GM23338 (cell line): ENCODE measurements around the gene LDLR. TPM values are rescaled to one million over a fixed set of nuclear protein-coding genes. Genes with fewer than 3 reads are reported as not detected.

ENCODE experiments used
- ATAC-seq: fragments of 200-7000 bp; cut with Tn5 transposase; 3 replicates; pipeline ENCODE4 v1.9.1; 2020
- DNase-seq: peaks from one replicate; pipeline ENCODE4 v3.0.0-alpha.2; 2015; ENCODE audit warnings: low spot score
- H2AFZ ChIP-seq: fragments of 200-600 bp; sonication (generic); 2 replicates; pipeline ENCODE4 v1.8.0; 2016; ENCODE audit warnings: antibody characterized with exemption, mild to moderate bottlenecking, moderate library complexity
- H3F3A ChIP-seq: fragments of 200-600 bp; sonication (generic); replicated peaks from 2 replicates; pipeline ENCODE4 v1.8.0; 2017; ENCODE audit warnings: antibody characterized with exemption, mixed run types, low read depth
- H3K27ac ChIP-seq: fragments of 200-600 bp; sonication (generic); 2 replicates; pipeline ENCODE4 v1.6.1; 2016; ENCODE audit warnings: low read depth
- H3K27me3 ChIP-seq: fragments of 200-600 bp; sonication (generic); 2 replicates; pipeline ENCODE4 v1.8.0; 2016; ENCODE audit warnings: mild to moderate bottlenecking, mixed run types, moderate library complexity; ENCODE audit not compliant: insufficient read depth
- H3K36me3 ChIP-seq: fragments of 200-600 bp; sonication (generic); 2 replicates; pipeline ENCODE4 v1.8.0; 2016; ENCODE audit warnings: mild to moderate bottlenecking; ENCODE audit not compliant: insufficient read depth
- H3K4me1 ChIP-seq: fragments of 200-600 bp; sonication (generic); 2 replicates; pipeline ENCODE4 v1.8.0; 2016; ENCODE audit warnings: mild to moderate bottlenecking, moderate library complexity; ENCODE audit not compliant: insufficient read depth
- H3K4me2 ChIP-seq: fragments of 200-600 bp; sonication (generic); 2 replicates; pipeline ENCODE4 v1.7.1; 2017; ENCODE audit warnings: mixed run types
- H3K4me3 ChIP-seq: fragments of 200-600 bp; sonication (generic); 2 replicates; pipeline ENCODE4 v1.6.1; 2016; ENCODE audit warnings: mixed run types
- H3K79me2 ChIP-seq: fragments of 200-600 bp; sonication (generic); replicated peaks from 2 replicates; pipeline ENCODE4 v1.8.0; 2017; ENCODE audit warnings: mild to moderate bottlenecking; ENCODE audit not compliant: insufficient read depth
- H3K9me2 ChIP-seq: fragments of 200-600 bp; sonication (generic); 2 replicates; pipeline ENCODE4 v1.8.0; 2017; ENCODE audit not compliant: insufficient read depth
- H4K20me1 ChIP-seq: fragments of 200-600 bp; sonication (generic); replicated peaks from 2 replicates; pipeline ENCODE4 v1.8.0; 2017; ENCODE audit warnings: mild to moderate bottlenecking; ENCODE audit not compliant: insufficient read depth
- H3K27ac Mint-ChIP-seq: 2 replicates; pipeline ENCODE4 v1.8.0; 2020; ENCODE audit warnings: inconsistent platforms, mild to moderate bottlenecking, moderate library complexity, mixed read lengths
- H3K27me3 Mint-ChIP-seq: 3 replicates; pipeline ENCODE4 v1.8.0; 2022; ENCODE audit warnings: low read depth, mild to moderate bottlenecking, moderate library complexity, mixed read lengths, inconsistent platforms; ENCODE audit not compliant: insufficient read depth, poor library complexity
- H3K36me3 Mint-ChIP-seq: 3 replicates; pipeline ENCODE4 v1.8.0; 2021; ENCODE audit warnings: low read depth, mild to moderate bottlenecking, inconsistent platforms, moderate library complexity, mixed read lengths
- H3K4me1 Mint-ChIP-seq: 3 replicates; pipeline ENCODE4 v1.8.0; 2020; ENCODE audit warnings: mild to moderate bottlenecking, inconsistent platforms, mixed read lengths
- H3K4me3 Mint-ChIP-seq: 3 replicates; pipeline ENCODE4 v1.8.0; 2021; ENCODE audit warnings: moderate library complexity, mild to moderate bottlenecking, inconsistent platforms, mixed read lengths
- H3K9me3 Mint-ChIP-seq: 3 replicates; pipeline ENCODE4 v1.8.0; 2020; ENCODE audit warnings: moderate library complexity, mild to moderate bottlenecking, inconsistent platforms, mixed read lengths
- CTCF ChIP-seq, 2 experiments: fragments of 200-600 bp in 1 of 2; sonication (generic) in 1 of 2; conservative IDR thresholded peaks; 2 replicates each; pipeline versions ENCODE4 v1.5.1 to v1.6.1; 2016 to 2017; ENCODE audit warnings: antibody characterized with exemption in 2 of 2, low read depth in 2 of 2, mild to moderate bottlenecking in 2 of 2, moderate library complexity in 1 of 2
- ETS1 ChIP-seq: IDR thresholded peaks from 2 replicates; pipeline ENCODE4 v1.6.1; 2016; ENCODE audit warnings: antibody characterized with exemption
- EZH2 ChIP-seq: fragments of 200-600 bp; sonication (generic); IDR thresholded peaks from one replicate; pipeline ENCODE4 v1.8.0; 2017; ENCODE audit warnings: antibody characterized with exemption, mild to moderate bottlenecking, low read depth; ENCODE audit not compliant: unreplicated experiment
- JUNB ChIP-seq: IDR thresholded peaks from one replicate; pipeline ENCODE4 v1.6.1; 2016; ENCODE audit warnings: antibody characterized with exemption; ENCODE audit not compliant: unreplicated experiment
- NANOG ChIP-seq: IDR thresholded peaks from 2 replicates; pipeline ENCODE4 v1.6.1; 2016; ENCODE audit warnings: antibody characterized with exemption, borderline replicate concordance
- POLR2AphosphoS5 ChIP-seq: IDR thresholded peaks from 2 replicates; pipeline ENCODE4 v1.6.1; 2016; ENCODE audit warnings: antibody characterized with exemption, low read depth
- REST ChIP-seq: IDR thresholded peaks from one replicate; pipeline ENCODE4 v1.6.1; 2018; ENCODE audit warnings: antibody characterized with exemption; ENCODE audit not compliant: unreplicated experiment
- STAT1 ChIP-seq: IDR thresholded peaks from one replicate; pipeline ENCODE4 v1.6.1; 2016; ENCODE audit warnings: antibody characterized with exemption; ENCODE audit not compliant: unreplicated experiment
- ZNF331 ChIP-seq: fragments of 250-450 bp; sonication (Bioruptor Pico); IDR thresholded peaks from 2 replicates; pipeline ENCODE4 v1.5.0; 2020; ENCODE audit warnings: low read depth, mild to moderate bottlenecking, moderate library complexity
- polyA plus RNA-seq: library from polyadenylated mRNA; unstranded; fragments of >200 nt; fragmentation: Nextera tagmentation; extraction: Ambion mirVana; gene quantifications from 2 replicates; pipeline ENCODE4 v1.2.1, GENCODE V29; 2016
- total RNA-seq: library from RNA; depleted of rRNA; stranded (reverse); fragments of >200 nt; shearing (Covaris generic); gene quantifications from 2 replicates; pipeline ENCODE4 v1.2.3, GENCODE V29; 2014

Gene LDLR
- total and polyA plus RNA-seq, 2 experiments from 2014 or later: 57.6 to 180 TPM

- no peak for TF ChIP-seq EZH2
- no peak for TF ChIP-seq ZNF331
- TF ChIP-seq CTCF (conservative IDR thresholded peaks at IDR 0.05; ENCODE audit: low read depth in 2 of 2): no peak
- no peak for TF ChIP-seq ETS1
- TF ChIP-seq POLR2AphosphoS5: no peak
These were observed 80.8 kb downstream of the LDLR start (continued) for GRCh38 chr19:11169896-11170678.

- H3K27me3 ChIP-seq: no peaks in the 10 kb centered on the region
- Mint-ChIP-seq H3K36me3 (peaks cover 45% of the 10 kb centered on the region), H3K4me1 (no peaks in the 10 kb centered on the region), H3K4me3 (no peak overlapping the region), H3K27ac (no peak overlapping the region), H3K27me3 (no peaks in the 10 kb centered on the region), H3K9me3 (no peaks in the 10 kb centered on the region)
- H3K79me2 ChIP-seq: no peaks in the 10 kb centered on the region
- no peaks in the 10 kb centered on the region for H3K9me2 ChIP-seq
- no peak for ATAC-seq
- H3K27ac ChIP-seq: no peak overlapping the region
- no peaks in the 10 kb centered on the region; the same call in none of the 2 replicates for H4K20me1 ChIP-seq
- H2AFZ ChIP-seq: no peak overlapping the region
- no peak overlapping the region for H3K4me2 ChIP-seq
- no peaks in the 10 kb centered on the region for H3F3A ChIP-seq
- H3K36me3 ChIP-seq: peaks cover 11% of the 10 kb centered on the region; the same call in 1 of the 2 replicates
- no peak for DNase-seq
- H3K4me1 ChIP-seq: no peaks in the 10 kb centered on the region
- H3K4me3 ChIP-seq: no peak overlapping the region
- TF ChIP-seq POLR2AphosphoS5 (no peak), ZNF331 (no peak), STAT1 (no peak), NANOG (no peak), REST (no peak), EZH2 (no peak), JUNB (no peak), CTCF (conservative IDR thresholded peaks at IDR 0.05; ENCODE audit: low read depth in 2 of 2) (no peak)
These were observed 81.9 kb downstream of the LDLR start for GRCh38 chr19:11171144-11171543.
